Stimulated activated CD8-positive, alpha-beta memory T cell treated with anti-CD3 and anti-CD28 coated beads, Interleukin-7, amount 100 ng/mL, for 1 hour (primary cell): ENCODE results near the gene HAUS6.
"Not testable (repeated sequence)": the region's sequence is repeated elsewhere in the genome, so short reads cannot be mapped to it uniquely, and the experiment has no call there.

Source experiments
- DNase-seq, 2 donors: peaks; one replicate each; pipeline ENCODE4 v3.0.0-alpha.2; 2020; ENCODE audit warnings: low read depth in 2 of 2

Gene HAUS6

GRCh38 chr9:19033015-19033414 is 69.7 kb downstream of the HAUS6 start, which contains the start of gene SAXO1:
TSS of gene SAXO1 (minus strand) at chr9:19033209. CDS start at chr9:19032908, 301 bp downstream.
- no peak for DNase-seq

GRCh38 chr9:19032406-19032805 is 70.3 kb downstream of the HAUS6 start:
- DNase-seq, result no peak

GRCh38 chr9:19030899-19031298 is 71.8 kb downstream of the HAUS6 start:
- DNase-seq, result no peak

- no peak for DNase-seq
Measured at GRCh38 chr9:19028835-19029451, 73.8 kb downstream of the HAUS6 start.

GRCh38 chr9:19027825-19028224 is 74.9 kb downstream of the HAUS6 start:
- no peak for DNase-seq

- DNase-seq, result no peak
Measured at GRCh38 chr9:19026375-19026774, 76.3 kb downstream of the HAUS6 start.

- DNase-seq, result no peak
Measured at GRCh38 chr9:19023078-19023477, 79.6 kb downstream of the HAUS6 start.

GRCh38 chr9:19022206-19022605 is 80.5 kb downstream of the HAUS6 start:
- DNase-seq, result no peak

- DNase-seq, result not testable (repeated sequence)
Measured at GRCh38 chr9:19021649-19022048, 81.1 kb downstream of the HAUS6 start.

- DNase-seq, result no peak
Measured at GRCh38 chr9:19020886-19021455, 81.7 kb downstream of the HAUS6 start.

GRCh38 chr9:19018201-19018600 is 84.5 kb downstream of the HAUS6 start:
- no peak for DNase-seq

GRCh38 chr9:19009391-19009965 is 93.2 kb downstream of the HAUS6 start:
- no peak for DNase-seq
